Naive thymus-derived CD4-positive, alpha-beta T cell (primary cell): ENCODE results near the gene TBX20. TPM values are rescaled to one million over a fixed set of nuclear protein-coding genes. Genes with fewer than 3 reads are reported as not detected.
"Not testable (repeated sequence)": the region's sequence is repeated elsewhere in the genome, so short reads cannot be mapped to it uniquely, and the experiment has no call there.

Experiments
- ATAC-seq: fragments of 150-1000 bp; cut with Tn5 transposase; 2 replicates; pipeline ENCODE4 v1.10.0; 2021; ENCODE audit warnings: mild to moderate bottlenecking, moderate library complexity
- CTCF ChIA-PET: fragments of 350-600 bp; sonication (Branson Sonifier 250); formaldehyde crosslinking; loops from one replicate; lab custom pipeline; 2021; ENCODE audit warnings: antibody characterized with exemption; lab: Charles Lee
- POLR2A ChIA-PET: fragments of 350-600 bp; sonication (Branson Sonifier 250); formaldehyde crosslinking; loops from one replicate; lab custom pipeline; 2021; ENCODE audit warnings: antibody characterized with exemption, inconsistent platforms; lab: Charles Lee
- DNase-seq, 9 donors: peaks; one replicate each; pipeline versions ENCODE4 v3.0.0 to v3.0.0-alpha.2; 2020 to 2022; ENCODE audit warnings: mixed read lengths in 1 of 9
- H3K27ac ChIP-seq: one replicate; pipeline ENCODE4 v1.7.0; 2013; ENCODE audit warnings: mild to moderate bottlenecking, low read depth, low read length, moderate library complexity
- H3K27me3 ChIP-seq, 2 donors: one replicate each; pipeline ENCODE4 v1.7.0; 2013; ENCODE audit warnings: low read length in 2 of 2, mild to moderate bottlenecking in 2 of 2, moderate library complexity in 2 of 2; ENCODE audit not compliant: control insufficient read depth in 2 of 2, insufficient read depth in 2 of 2
- H3K36me3 ChIP-seq, 3 experiments: 1 replicate in 2 of 3; 2 replicates in 1 of 3; pipeline ENCODE4 v1.7.0; 2013; ENCODE audit warnings: low read length in 3 of 3, mild to moderate bottlenecking in 3 of 3, moderate library complexity in 1 of 3; ENCODE audit not compliant: insufficient read depth in 3 of 3, control insufficient read depth in 2 of 3
- H3K4me1 ChIP-seq, 2 donors: one replicate each; pipeline ENCODE4 v1.7.0; 2013; ENCODE audit warnings: low read length in 2 of 2, mild to moderate bottlenecking in 2 of 2, moderate library complexity in 1 of 2; ENCODE audit not compliant: control insufficient read depth in 2 of 2, insufficient read depth in 2 of 2
- H3K4me3 ChIP-seq: 2 replicates; pipeline ENCODE4 v1.7.0; 2013; ENCODE audit warnings: mild to moderate bottlenecking, low read length
- H3K9me3 ChIP-seq, 3 experiments: 1 replicate in 2 of 3; 2 replicates in 1 of 3; pipeline ENCODE4 v1.7.0; 2013; ENCODE audit warnings: low read length in 3 of 3; ENCODE audit not compliant: control insufficient read depth in 2 of 3
- H3K27ac Mint-ChIP-seq, 9 donors: one replicate each; pipeline ENCODE4 v1.8.0; 2020 to 2022; ENCODE audit warnings: mixed read lengths in 9 of 9, mild to moderate bottlenecking in 8 of 9, moderate library complexity in 5 of 9, inconsistent platforms in 2 of 9
- H3K27me3 Mint-ChIP-seq, 5 donors: one replicate each; pipeline ENCODE4 v1.8.0; 2021 to 2022; ENCODE audit warnings: mixed read lengths in 5 of 5, mild to moderate bottlenecking in 1 of 5
- H3K36me3 Mint-ChIP-seq, 5 donors: one replicate each; pipeline ENCODE4 v1.8.0; 2020 to 2022; ENCODE audit warnings: mixed read lengths in 5 of 5, mild to moderate bottlenecking in 3 of 5, inconsistent platforms in 1 of 5
- H3K4me1 Mint-ChIP-seq, 7 donors: one replicate each; pipeline ENCODE4 v1.8.0; 2020 to 2022; ENCODE audit warnings: mixed read lengths in 7 of 7, mild to moderate bottlenecking in 3 of 7, inconsistent platforms in 1 of 7
- H3K4me3 Mint-ChIP-seq, 10 donors: one replicate each; pipeline ENCODE4 v1.8.0; 2020 to 2022; ENCODE audit warnings: mild to moderate bottlenecking in 10 of 10, mixed read lengths in 10 of 10, moderate library complexity in 6 of 10, inconsistent platforms in 2 of 10
- H3K9me3 Mint-ChIP-seq, 11 donors: one replicate each; pipeline ENCODE4 v1.8.0; 2020 to 2022; ENCODE audit warnings: mixed read lengths in 11 of 11, mild to moderate bottlenecking in 4 of 11, inconsistent platforms in 1 of 11, moderate library complexity in 1 of 11
- intact Hi-C, 2 donors: fragments of 100-400 bp; cut with micrococcal nuclease; formaldehyde crosslinking; loops; one replicate each; pipeline ENCODE4 v1.15.1; 2023
- polyA plus RNA-seq, 2 donors: library from polyadenylated mRNA; unstranded; fragments of 300-500 nt; fragmentation: Illumina TruSeq; gene quantifications; one replicate each; pipeline ENCODE4 v1.2.3, GENCODE V29; 2021
- total RNA-seq, 6 experiments: library from RNA in 5 of 6; stranded (reverse) in 5 of 6; gene quantifications; 1 replicate in 5 of 6; 2 replicates in 1 of 6; pipeline ENCODE4 v1.2.3 and lab custom pipeline; 2021 to 2026

Gene TBX20
- total and polyA plus RNA-seq, 7 experiments from 2014 or later: not detected

DNA sequence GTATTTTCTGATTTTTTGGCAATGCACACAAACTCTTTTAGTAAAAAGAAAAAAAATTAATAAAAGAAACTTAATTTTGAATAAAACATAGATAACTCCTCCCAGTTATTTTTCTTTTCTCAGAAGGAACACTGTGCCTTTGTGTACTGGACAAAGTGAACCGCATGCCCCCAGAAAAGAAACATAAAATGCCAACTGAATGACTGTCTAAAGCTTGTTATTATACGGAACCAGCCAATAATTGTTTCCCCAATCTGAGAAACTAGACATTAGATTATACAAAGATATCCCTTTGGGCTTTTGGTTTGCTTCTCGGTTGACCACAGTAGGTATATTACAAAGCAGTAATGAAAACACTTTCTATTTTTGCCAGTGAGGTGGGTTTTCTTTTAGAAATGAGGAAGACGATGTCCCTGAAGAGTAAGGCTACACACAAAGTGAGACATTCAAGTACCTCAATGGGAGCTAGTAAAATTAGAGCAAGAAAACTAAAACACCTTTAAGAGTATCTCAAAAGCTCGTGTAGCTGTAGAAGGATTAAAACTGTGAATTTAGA is 25.3 kb downstream of the TBX20 start:
- POLR2A ChIA-PET, H3K36me3 Mint-ChIP-seq, ATAC-seq, H3K36me3 ChIP-seq, CTCF ChIA-PET, H3K4me1 ChIP-seq, H3K9me3 ChIP-seq, H3K4me3 ChIP-seq, H3K9me3 Mint-ChIP-seq, H3K27me3 ChIP-seq, H3K4me1 Mint-ChIP-seq, H3K27ac Mint-ChIP-seq, H3K27ac ChIP-seq, intact Hi-C loops, DNase-seq, H3K4me3 Mint-ChIP-seq: not testable (repeated sequence)
- peaks cover 3 to 22% (median 6%) of the 10 kb centered on the region in 5 donors for H3K27me3 Mint-ChIP-seq

DNA sequence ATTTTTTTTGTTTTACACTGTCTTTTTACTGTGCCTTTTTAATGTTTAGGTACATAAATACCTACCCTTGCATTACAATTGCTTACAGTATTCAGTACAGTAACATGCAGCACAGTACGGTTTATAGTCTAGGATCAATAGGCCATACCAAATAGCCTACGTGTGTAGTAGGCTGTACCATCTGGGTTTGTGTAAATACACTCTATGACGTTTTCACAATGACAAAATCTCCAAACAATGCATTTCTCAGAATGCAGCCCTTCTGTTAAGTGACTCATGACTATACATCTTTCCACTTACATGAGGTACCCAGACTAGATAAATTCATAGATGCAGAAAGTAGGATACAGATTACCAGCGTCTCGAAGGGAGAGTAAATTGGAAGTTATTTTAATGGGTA is 26.5 kb downstream of the TBX20 start:
- DNase-seq, intact Hi-C loops, ATAC-seq, H3K27me3 ChIP-seq, H3K27ac ChIP-seq, H3K36me3 Mint-ChIP-seq, H3K4me1 ChIP-seq, POLR2A ChIA-PET, H3K4me3 ChIP-seq, H3K36me3 ChIP-seq, CTCF ChIA-PET, H3K9me3 ChIP-seq, H3K9me3 Mint-ChIP-seq, H3K27ac Mint-ChIP-seq, H3K4me3 Mint-ChIP-seq, H3K4me1 Mint-ChIP-seq: not testable (repeated sequence)
- peaks cover 9 to 34% (median 18%) of the 10 kb centered on the region in 5 donors for H3K27me3 Mint-ChIP-seq

DNA sequence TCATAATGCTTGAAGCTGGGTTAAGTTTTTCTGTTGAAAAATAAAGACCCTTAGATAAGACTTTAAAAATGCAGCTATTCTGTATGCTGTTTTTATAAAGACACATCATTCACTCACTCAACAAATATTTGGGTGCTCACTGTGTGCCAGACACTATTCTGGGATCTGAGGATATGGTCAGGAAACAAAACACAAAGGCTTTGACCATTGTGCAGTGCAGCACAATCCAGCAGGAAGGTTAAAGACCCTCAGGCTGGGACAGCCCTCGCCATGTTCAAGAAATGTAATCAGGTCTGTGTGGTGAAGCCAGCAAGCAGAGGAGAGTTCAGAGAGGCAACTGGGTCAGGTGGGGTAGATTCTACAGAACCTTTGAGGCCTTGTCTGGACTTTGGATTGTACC is 31.5 kb downstream of the TBX20 start:
- CTCF ChIA-PET, ATAC-seq, DNase-seq, POLR2A ChIA-PET, H3K36me3 Mint-ChIP-seq, H3K4me3 ChIP-seq, H3K27ac ChIP-seq, H3K4me1 Mint-ChIP-seq, H3K36me3 ChIP-seq, intact Hi-C loops, H3K4me1 ChIP-seq, H3K4me3 Mint-ChIP-seq, H3K9me3 ChIP-seq, H3K27ac Mint-ChIP-seq, H3K27me3 ChIP-seq, H3K9me3 Mint-ChIP-seq: not testable (repeated sequence)
- H3K27me3 Mint-ChIP-seq: peaks cover 15 to 39% (median 24%) of the 10 kb centered on the region in 5 donors

DNA sequence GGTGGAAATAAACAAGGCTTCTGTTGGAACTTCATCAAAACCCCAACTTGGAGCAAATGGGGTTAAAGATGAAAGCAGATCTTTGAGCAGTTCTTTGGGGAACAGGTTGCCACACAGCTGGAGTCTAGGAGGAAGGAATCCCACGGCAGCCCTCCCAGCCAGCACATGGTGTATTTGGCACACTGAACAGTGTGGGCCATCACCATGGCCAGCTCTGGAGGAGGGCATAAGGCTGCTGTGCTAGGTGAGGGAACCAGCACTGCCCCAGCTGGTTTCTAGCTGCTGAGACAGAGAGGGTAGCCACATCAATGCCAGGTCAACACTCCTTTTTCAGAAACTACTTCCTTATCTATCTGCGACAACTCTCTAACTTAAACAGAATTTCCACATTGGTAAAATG is 33.7 kb downstream of the TBX20 start:
- not testable (repeated sequence) for H3K27ac Mint-ChIP-seq

DNA sequence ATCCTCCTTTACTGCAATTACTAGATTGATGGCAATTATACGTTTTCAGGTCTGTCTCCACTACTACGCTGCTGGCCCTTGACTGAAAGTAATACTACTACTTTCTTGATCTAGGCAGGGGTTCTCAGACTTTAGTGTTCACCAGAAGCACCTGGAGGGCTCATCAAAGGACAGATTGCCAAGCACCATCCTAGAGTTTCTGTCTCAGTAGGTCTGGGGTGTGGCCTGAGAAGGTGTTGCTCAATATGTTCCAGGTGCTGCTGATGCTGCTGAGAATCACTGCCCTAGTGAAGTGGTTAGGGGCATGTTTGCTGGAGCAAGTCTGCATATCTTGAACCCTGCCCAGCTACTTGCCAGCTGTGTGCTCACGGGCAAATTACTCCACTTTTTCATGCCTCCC is 37.9 kb downstream of the TBX20 start:
- peaks cover 8 to 30% (median 21%) of the 10 kb centered on the region in 5 donors for H3K27me3 Mint-ChIP-seq
- H3K27ac Mint-ChIP-seq, H3K9me3 Mint-ChIP-seq, DNase-seq, H3K27ac ChIP-seq, H3K4me1 ChIP-seq, H3K4me1 Mint-ChIP-seq, H3K36me3 Mint-ChIP-seq, H3K36me3 ChIP-seq, CTCF ChIA-PET, H3K9me3 ChIP-seq, H3K27me3 ChIP-seq, ATAC-seq, POLR2A ChIA-PET, H3K4me3 Mint-ChIP-seq, intact Hi-C loops, H3K4me3 ChIP-seq: not testable (repeated sequence)

More for the DNA sequence above, 33.7 kb downstream of the TBX20 start:
- H3K4me1 ChIP-seq, CTCF ChIA-PET, H3K36me3 Mint-ChIP-seq, H3K27ac ChIP-seq, DNase-seq, H3K4me1 Mint-ChIP-seq, ATAC-seq, H3K27me3 ChIP-seq, intact Hi-C loops, H3K4me3 Mint-ChIP-seq, POLR2A ChIA-PET, H3K36me3 ChIP-seq, H3K9me3 Mint-ChIP-seq, H3K9me3 ChIP-seq, H3K4me3 ChIP-seq: not testable (repeated sequence)
- peaks cover 15 to 42% (median 25%) of the 10 kb centered on the region in 5 donors for H3K27me3 Mint-ChIP-seq

DNA sequence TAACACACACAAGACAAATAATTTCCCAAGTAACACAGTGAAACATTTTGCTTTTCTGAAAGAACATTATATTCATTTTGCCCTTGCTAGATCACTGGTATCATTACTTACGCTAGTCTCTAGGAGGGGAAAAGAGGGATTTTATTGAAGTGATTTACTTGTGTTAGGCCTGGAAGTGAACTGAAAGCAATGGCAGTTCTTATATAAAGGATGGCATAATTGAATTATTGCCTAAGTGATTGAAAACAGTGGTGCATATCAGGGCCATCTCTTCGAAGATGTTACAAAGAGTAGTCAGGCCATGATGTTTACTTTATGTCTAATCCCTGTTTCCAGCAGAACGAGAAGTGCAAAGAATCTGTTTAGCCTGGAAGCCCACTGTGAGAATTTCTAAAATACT is 38.8 kb downstream of the TBX20 start:
- ATAC-seq, H3K36me3 Mint-ChIP-seq, H3K9me3 Mint-ChIP-seq, intact Hi-C loops, CTCF ChIA-PET, H3K4me1 Mint-ChIP-seq, H3K4me1 ChIP-seq, DNase-seq, H3K27me3 ChIP-seq, POLR2A ChIA-PET, H3K27ac ChIP-seq, H3K36me3 ChIP-seq, H3K9me3 ChIP-seq, H3K27ac Mint-ChIP-seq, H3K4me3 Mint-ChIP-seq, H3K4me3 ChIP-seq: not testable (repeated sequence)
- peaks cover 5 to 24% (median 14%) of the 10 kb centered on the region in 5 donors for H3K27me3 Mint-ChIP-seq

DNA sequence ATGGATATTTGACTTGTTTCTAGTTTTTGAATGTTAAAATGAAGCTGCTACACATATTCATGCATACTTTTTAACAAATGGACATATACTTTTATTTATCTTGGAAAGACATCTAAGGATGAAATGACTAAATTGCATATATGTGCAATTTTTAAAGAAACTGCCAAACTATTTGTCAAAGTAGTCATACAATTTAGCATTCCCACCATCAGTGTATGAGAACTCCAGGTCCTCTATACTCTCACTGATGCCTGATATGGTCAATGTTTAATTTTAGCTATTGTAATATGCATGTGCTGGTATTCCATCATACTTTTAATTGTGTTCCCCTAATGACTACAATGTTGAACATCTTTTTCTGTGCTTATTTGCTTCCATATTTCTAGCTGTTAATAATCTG is 47.0 kb downstream of the TBX20 start:
- ATAC-seq, intact Hi-C loops, H3K9me3 ChIP-seq, H3K27me3 Mint-ChIP-seq, H3K27ac Mint-ChIP-seq, H3K36me3 ChIP-seq, CTCF ChIA-PET, POLR2A ChIA-PET, H3K4me3 Mint-ChIP-seq, H3K4me1 ChIP-seq, H3K27me3 ChIP-seq, H3K9me3 Mint-ChIP-seq, H3K4me1 Mint-ChIP-seq, DNase-seq, H3K36me3 Mint-ChIP-seq, H3K27ac ChIP-seq, H3K4me3 ChIP-seq: not testable (repeated sequence)
